Hematopoietic multipotent progenitor cell treated with erythropoietin and hydrocortisone succinate and interleukin-3 and kit ligand, for 6 days (in vitro differentiated cells): ENCODE results near the gene ZIC5.

Experiments used
- DNase-seq: peaks from one replicate; pipeline ENCODE4 v3.0.0-alpha.2; 2015

The ZIC5 gene

GRCh38 chr13:99987154-99988019 is 15.8 kb upstream of the ZIC5 start:
- peak; percentile 3 for DNase-seq

DNA sequence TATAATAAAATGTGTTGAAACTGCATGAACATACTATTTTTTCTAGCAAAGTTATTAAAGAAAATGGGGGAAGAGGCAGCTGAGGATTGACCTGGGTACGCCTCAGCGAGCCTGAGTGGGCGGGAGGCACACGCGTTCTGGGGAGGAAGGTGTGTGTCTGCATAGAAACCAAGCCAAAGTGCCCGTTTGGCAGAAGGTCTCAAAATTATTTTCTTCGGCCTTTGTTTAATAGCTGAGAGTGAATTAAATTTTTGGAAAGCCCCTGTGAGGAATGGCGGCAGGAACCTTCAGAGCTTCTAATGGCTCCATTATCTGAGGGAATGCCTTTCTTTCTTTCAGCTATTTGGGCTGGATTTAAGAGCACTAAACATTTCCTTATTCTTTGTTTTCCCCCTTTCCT is 15.2 kb upstream of the ZIC5 start:
- DNase-seq, result peak; percentile 2

DNA sequence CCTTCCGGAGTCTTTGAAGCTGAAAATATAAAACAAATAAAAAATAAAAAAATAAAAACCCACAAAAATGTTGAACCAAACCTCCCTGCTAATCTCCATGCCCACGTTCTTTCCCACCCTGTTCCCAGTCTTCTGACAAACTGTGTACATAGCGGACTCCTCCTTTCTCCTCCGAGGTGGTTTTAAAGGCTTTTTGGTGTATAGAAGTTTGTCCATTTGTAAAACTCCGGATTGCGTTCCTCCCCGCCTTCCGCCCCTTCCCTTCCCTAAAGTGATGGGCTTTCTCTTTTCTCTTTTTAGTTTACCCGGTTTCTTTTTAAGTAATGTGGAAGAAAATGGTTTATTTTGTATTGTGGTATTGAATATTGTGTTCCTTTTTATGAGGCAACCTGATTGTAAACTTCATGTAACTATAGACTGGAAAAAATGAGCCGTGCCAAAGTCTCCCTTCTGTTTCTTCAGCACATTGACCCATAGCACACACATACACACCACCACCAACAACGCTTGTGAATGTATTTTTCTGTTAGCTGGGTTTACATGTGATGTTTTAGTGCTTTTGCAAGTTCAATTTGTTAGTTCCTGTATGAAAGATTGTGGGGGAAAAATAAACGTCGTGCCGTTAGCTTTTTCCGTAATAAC is 14.4 kb upstream of the ZIC5 start:
- DNase-seq, result peak; percentile 1

DNA sequence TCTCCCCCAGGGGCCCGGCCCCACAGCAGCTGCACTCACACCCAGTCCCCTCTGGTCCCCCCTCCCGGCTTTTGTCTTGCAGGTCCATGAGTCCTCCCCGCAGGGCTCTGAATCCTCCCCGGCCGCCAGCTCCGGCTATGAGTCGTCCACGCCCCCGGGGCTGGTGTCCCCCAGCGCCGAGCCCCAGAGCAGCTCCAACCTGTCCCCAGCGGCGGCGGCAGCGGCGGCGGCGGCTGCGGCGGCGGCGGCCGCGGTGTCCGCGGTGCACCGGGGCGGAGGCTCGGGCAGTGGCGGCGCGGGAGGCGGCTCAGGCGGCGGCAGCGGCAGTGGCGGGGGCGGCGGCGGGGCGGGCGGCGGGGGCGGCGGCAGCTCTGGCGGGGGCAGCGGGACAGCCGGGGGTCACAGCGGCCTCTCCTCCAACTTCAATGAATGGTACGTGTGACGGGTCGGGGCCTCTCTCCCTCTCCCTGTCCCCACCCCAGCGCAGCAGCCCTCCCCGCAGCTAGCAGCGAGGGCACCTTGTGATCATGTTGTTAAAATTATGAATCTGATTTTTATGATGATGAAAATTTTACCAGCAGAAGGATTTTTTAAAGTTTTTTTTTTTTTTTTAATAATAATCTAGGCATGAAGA is 13.8 kb upstream of the ZIC5 start:
- peak; percentile 8 for DNase-seq

DNA sequence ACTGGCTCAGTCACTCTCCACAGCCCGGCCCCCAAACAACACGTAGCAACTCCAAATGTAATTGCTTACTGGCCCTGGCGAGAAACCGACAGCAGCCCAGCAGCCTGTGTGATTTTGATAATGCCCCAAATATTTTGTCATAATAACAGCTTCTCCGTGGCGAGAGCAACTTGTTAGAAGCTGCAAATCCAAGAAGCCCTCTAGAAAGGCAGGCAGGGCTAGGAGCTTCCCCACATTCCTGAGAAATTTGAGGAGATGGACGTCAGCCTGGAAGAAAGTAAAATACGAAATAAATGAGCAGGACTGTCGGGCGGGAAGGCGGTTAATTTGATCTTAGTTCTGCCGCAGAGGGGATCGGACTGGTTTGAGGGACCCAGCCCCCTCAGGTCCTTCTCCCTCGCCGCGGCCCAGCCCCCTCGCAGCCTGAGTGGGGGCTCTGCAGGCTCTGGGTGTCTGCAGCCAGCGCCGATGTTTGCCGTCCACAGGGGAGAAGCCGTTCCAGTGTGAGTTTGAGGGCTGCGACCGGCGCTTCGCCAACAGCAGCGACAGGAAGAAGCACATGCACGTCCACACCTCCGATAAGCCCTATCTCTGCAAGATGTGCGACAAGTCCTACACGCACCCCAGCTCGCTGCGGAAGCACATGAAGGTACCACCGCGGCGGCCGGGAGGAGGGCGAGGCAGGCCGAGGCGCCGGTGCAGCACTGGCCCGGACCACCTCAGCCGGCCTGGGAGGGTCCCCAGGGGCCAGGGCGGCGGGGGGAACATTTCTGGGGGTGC is 13.1 kb upstream of the ZIC5 start:
- DNase-seq, result peak; percentile 39

GRCh38 chr13:99983499-99984401 is 12.2 kb upstream of the ZIC5 start:
- peak; percentile 11 for DNase-seq

- DNase-seq, result peak; percentile 14
These were observed 11.3 kb upstream of the ZIC5 start for GRCh38 chr13:99982731-99983498.

DNA sequence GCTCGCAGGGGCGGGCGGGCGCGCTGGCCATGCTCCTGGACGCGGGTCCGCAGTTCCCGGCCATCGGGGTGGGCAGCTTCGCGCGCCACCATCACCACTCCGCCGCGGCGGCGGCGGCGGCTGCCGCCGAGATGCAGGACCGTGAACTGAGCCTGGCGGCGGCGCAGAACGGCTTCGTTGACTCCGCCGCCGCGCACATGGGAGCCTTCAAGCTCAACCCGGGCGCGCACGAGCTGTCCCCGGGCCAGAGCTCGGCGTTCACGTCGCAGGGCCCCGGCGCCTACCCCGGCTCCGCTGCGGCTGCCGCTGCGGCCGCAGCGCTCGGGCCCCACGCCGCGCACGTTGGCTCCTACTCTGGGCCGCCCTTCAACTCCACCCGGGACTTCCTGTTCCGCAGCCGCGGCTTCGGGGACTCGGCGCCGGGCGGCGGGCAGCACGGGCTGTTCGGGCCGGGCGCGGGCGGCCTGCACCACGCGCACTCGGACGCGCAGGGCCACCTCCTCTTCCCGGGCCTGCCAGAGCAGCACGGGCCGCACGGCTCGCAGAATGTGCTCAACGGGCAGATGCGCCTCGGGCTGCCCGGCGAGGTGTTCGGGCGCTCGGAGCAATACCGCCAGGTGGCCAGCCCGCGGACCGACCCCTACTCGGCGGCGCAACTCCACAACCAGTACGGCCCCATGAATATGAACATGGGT is 10.6 kb upstream of the ZIC5 start:
- DNase-seq, result peak; percentile 35

DNA sequence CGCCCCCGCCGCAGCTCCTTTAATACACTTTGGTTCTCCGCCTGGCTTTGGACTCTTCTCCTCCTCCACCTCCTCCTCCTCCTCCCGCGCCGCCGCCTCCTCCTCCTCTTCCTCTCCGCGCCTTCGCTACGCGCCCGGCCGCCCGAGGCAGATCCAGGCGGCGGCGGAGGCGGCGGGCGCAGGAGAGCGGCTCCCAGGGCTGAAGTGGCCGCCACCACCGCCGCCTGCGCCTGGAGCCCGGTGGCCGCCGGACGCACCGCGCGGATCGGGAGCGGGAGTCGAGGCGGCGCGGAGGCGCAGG is 10.1 kb upstream of the ZIC5 start, which contains the start of gene ZIC2:
ZIC2 (plus strand) TSS at position 50 of the 301 bp plus-strand sequence. CDS start 281 bp downstream, outside the sequence.
- peak; percentile 25 for DNase-seq

DNA sequence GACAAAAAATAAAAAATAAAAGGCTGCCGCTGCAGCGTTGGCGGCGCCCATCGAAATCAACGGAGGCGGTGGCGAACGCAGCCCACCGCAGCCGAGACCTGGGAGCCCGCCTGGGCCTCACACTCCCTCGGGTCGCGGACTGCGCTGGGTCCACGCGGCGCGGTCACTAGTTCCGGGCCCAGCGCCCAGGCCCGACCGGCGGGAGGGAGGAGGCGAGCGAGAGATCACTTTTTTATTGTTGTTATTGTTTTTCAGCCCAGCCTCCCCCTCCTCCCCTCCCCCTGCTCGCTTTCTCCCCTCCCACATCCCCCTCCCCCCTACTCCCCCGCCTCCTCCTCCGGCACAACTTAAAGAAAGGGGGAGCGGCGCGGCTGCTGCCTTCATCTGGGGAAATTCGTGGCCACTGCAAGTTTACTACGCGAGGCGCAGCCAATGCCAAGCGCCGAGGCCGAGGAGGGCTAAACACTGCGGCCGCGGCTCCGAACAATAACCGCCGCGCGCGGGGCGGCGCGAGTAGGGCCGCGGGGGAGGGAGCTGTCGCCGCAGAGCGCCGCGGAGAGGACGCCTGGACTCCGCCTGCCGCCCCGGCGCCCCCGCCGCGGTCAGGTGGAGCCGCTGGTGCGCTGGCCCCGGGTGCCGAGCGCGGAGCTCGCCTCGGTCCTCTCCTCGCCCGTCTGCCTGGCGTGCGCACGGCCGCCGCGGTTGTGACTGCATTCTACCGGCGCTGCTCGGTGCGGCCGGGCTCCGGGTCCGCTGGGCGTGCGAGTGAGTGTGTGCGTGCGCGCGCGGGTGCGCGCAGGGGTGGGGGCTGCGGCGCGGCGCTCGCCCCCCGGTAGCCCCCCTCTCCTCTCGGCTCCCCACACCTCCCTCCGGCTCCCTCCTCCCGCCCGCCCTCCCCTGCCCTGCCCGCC is 9.5 kb upstream of the ZIC5 start:
- DNase-seq, result peak; percentile 55

GRCh38 chr13:99980201-99980823 is 8.7 kb upstream of the ZIC5 start:
- peak; percentile 78 for DNase-seq

- DNase-seq, result peak; percentile 9
These were observed 8.1 kb upstream of the ZIC5 start for GRCh38 chr13:99979453-99980200.

GRCh38 chr13:99978799-99979452 is 7.4 kb upstream of the ZIC5 start:
- peak; percentile 24 for DNase-seq

DNA sequence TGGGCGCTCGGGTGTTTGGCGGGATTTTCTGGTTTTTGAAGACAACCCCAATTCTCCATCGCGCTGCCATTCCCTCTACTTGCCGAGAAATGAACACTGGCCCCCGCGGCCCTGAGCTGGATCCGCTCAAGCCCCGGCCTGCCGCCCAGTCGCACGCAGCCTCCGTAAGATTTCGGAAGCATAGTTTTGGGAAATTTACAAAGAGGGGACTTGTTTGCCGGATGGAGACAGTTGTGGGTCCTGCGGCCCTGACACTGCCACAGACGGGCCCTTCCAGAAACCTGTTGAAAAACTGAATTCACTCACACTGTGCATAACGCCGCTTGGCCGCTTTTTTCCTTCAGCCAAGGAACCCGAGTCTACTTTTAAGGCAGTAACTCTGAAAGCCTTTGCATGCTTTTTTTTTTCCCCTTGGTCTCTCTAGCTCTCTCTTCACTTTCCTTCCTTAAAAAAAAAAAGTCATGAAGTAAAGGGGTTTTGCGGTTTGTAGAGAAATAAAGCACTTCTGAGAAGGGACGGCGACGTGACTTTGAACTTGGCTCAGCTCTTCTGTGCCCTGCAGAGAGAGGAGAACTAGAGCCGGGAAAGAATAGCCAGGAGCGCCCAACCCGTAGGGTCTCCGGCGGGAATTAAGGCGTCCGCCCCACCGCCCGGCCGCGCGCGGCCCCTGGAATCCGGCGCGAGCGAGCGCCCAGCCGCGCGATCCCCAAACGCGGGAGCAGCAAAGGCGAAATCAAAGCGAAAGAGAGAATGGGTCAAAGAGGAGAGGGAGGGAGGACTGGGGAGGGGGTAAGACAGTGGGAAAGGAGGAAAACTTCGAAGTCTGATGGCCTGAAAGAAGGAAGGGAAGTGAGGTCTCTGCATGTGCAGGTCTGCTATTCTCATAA is 6.6 kb upstream of the ZIC5 start:
- peak; percentile 0 for DNase-seq

- no peak for DNase-seq
These were observed 5.9 kb upstream of the ZIC5 start for GRCh38 chr13:99977334-99977911.

DNA sequence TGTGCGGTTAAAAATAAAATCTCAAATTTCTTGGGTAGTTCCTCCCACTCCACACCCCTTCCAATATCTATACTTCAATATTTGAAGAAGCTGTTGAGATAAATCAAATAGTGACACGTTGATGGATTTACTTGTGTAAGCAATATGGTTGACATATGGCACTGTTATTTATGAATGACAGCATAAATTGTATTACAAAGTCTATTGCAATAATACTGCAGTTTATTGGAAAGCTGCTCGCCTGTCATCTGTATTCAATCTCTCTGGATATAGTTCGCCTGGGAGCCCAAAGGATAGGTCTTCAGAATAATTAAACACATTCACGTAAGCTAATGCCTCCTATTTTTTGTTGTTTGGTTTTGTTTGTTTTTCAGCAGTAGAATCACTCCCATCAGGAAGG is 5.0 kb upstream of the ZIC5 start:
- DNase-seq, result no peak
